Stimulated activated CD4-positive, alpha-beta T cell treated with anti-CD3 and anti-CD28 coated beads, TNF-alpha, amount 100 ng/mL, for 1 hour (primary cell): ENCODE measurements around the gene VSIR.

Experiments
- DNase-seq, 3 donors: peaks; one replicate each; pipeline ENCODE4 v3.0.0-alpha.2; 2020; ENCODE audit warnings: low read depth in 3 of 3, low spot score in 1 of 3

The VSIR gene

DNA sequence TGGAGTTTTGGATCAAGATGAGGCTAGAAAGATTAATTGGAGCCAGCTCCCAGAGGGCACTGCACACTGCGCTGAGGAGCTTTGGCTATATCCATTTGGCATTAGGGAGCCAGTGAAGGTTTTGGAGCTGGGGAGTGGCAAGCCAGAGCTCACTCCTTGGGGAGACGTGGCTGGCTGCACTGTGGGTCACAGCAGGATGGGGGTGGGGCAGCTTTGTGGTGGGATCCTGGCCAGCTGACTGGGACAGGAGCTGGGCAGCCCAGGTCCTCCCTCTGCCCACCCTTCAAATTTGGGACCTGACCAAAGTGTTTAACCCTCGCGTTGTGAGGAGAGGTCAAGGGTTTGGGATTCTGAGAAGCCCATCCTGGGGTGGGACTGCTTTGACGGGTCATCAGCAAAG, 58.7 kb downstream of the VSIR start:
- no peak for DNase-seq

DNA sequence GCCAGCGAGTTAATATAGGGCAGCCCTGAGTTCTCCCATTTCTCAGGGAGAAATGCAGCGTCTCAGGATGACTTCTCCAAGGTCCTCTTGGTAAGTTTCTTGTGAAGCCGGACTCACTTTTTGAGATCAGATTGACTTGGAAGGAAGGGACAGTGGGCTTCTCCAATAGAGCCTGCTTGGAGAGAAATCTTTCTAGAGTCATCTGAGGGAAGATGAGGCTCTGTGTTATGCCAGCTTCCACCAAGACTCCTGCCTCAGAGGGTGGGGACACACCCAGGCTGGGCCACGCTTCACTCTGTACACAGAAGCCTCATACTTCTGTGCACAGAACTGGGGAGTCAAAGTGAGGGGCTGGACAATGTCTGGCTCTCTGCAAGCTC, 59.3 kb downstream of the VSIR start:
- DNase-seq, result no peak

DNA sequence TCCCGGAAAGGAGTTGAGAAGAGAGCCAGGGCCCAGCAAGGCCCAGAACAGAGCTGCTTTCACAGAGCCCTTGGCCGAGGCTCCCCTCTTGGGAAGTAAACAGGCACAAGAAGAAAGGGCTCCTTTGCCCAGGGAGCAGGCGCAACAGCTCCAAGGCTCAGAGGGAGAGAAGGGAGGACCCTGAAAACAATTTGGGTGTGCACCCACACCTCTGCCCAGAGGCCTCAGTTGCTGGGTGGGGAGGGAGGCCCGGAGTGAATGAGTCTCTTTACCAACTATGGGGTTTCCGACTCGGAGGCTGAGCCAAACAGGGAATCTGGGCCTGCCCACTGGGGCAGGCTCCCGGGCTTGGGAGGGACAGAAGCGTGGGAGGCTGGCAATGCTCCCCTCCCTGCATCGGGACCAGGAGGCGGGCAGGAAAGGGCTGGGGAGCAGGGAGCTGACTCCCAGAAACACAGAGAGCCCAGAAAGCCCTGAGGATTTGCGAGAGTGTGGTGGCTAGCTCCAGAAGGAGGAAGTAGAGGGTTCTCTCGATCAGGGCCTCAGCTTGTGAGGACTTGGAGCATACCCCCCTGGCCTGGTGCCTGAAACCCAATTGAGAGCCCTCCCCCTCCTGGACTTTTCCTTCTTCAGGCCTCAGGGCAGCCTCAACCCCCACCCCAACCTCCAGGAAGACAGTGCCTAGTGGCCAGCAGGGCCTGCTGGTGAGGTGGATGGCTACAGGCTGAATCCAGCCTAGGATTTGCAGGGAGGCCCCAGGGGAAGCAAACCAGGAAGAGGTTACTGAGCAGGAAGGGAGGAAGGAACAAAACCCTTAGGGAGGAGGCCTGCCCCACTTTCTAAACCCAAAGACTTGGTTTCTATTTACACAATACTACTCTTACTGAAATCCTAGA, 59.9 kb downstream of the VSIR start:
- no peak for DNase-seq

DNA sequence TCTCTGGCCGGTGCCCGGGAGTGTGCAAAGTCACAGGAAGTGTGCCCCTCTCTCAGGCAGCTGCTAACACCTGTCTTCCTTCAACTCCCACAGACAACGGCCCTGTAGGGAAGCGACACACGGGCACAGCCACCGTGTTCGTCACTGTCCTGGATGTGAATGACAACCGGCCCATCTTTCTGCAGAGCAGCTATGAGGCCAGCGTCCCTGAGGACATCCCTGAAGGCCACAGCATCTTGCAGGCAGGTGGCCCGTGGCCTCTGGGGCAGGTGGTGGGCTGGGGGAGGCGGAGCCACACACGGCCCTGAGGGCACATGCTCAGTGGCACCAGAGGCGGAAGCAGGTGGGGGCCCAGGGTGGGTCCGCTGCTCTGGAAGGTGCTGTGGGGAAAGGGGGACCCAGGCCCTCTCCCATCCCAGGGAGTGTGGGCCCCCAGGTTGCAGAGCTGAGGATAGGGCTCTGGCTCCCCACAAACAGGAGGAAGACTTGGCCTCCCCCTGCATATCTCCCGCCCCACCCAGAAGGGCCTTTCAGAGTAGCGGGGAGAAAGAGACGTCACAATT, 60.7 kb downstream of the VSIR start:
- no peak for DNase-seq

DNA sequence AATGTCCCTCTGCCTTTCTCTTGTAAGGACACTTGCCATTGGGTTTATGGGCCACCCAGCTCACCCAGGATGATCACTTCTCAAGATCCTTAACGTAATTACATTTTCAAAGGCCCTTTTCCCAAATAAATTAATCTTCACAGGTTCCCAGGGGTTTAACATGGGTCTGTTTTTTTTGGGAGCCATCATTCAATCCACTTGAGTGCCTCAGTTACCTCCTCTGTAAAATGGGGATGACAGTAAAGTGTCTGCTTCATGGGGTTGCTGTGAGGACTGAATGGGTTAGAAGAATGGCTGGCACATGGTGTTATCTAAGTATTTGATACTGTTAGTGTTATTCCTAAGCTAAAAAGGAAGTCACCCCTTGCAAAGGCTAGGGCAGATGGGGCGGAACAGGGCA, 61.1 kb downstream of the VSIR start:
- no peak for DNase-seq

DNA sequence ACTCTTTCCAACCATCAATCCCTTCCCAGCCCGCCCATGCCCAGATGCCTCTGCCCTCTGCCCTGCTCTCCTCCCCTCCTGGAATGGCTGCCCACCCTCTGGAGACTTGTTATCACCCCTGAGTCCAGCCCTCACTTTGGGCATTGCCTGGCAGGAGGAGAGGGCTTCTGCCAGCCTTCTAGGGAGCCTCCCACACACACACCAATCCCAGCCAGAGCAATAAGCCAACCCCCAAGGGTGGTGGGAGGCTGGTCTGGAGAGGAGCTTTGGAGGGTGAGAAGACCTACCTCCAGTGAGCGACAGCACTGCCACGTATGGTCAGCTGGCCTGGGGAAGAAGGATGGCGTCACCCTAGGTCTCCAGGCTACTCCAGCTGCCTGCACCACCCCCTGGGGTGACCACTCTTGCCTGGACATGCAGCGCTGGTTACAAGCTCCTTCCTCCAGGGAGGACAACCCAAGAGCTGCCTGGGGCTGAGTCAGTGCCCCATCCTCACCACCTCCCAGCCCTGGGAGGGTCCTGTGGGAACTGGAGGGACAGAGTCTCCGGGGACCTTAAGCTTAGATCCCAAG, 62.2 kb downstream of the VSIR start:
- no peak for DNase-seq

DNA sequence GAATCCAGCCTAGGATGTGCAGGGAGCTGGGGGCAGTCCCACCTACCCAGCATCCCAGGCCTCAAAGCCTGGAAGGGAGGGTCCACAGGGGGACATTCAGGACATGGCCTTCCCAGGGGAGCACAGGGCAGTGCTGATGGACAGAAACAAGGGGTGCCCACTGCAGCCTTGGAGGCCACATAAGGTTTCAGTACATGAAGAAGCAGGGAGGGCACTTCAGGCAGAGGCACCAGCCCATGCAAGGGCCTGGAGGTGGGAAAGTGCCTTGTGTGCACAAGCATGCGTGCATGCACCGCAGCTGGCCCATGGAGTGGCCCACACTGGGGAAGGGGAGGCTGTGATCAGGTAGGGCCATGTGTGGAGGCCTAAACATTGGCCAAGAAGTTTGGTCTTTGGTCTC, 62.8 kb downstream of the VSIR start:
- DNase-seq, result no peak

DNA sequence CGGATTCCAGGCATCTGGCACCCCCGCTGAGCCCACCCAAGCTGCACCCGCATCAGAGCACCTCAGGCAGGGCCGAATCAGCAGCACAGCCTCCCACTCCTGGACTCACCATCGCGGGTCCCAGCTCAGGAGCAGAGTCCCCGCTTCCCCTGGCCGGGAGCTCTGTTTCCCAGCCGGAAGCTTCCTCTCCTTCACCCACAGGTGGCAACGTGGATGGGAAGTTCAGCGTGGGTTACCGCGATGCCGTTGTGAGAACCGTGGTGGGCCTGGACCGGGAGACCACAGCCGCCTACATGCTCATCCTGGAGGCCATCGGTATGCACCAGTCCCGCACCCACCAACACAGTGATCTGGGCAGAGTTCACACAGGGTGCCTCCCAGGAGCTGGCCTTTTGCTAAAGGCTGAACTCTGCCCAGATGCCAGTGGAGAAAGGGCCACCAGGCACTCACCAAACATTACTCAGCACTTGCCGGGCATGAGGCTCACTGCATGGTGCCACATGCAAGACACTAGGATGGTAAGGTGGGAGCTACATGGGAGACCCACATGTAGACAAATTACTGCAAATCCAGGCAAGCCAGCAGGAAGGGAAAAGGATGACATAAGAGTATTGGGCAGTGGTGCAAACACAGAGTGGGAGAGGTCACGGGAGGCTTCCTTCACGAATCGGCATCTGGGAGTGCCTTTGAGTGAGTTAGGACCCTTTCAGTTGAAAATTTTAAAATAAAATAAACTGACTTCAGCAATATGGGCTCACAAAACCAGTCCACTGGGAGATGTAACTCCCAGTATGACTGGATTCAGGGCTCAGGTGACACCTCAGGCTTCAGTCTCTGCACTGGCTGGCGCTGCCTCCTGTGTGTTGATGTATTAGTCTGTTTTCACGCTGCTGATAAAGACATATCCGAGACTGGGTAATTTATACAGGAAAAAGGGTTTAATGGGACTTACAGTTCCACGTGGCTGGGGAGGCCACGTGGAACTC, 64.1 kb downstream of the VSIR start:
- DNase-seq, result no peak

DNA sequence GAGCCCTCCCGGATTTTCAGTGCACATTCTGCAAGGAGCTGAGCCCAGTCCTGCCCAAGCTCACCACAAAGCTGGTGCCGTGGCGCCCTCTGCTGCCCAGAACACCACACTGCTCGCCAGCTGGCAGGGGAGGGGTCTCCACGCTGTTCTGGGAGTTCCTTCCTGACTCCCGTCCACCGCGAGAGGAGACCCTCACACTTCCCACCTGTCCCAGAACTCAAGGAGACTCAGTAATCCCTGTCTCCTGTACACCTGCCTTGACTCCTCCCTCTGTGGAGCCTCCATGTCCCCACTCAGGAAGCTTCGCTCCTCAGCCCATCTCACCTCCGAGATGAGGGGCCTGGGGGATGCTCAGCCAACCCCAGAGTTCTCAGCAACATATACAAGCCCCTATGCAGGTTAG, 65.0 kb downstream of the VSIR start:
- DNase-seq, result peak in 2 of 3 donors; percentile 45 to 64

DNA sequence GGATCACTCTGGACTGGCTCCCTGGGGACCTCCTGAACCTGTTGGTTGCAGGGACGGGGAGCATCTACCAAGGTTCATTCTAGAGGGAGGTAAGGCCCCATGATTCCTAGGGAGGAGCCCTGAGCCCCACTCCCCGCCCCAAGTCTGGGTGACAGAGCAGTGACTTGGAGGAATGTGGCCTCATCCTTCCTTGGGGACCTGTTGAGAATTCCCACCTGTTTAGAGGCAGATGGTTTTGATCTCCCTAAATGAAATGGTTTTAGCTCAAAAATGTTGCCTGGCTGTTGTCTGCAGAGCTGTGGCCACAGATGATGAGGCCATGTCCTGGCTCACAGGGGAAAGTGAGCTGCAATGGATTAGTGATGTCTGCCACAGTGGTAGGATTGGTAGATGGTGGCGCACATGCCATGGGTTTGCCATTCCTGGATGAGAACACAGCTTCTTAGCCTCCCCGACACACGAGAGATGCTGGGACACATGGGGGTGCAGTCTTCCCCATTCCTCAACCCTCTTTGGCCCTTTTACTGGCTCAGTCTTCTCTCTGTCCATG, 66.0 kb downstream of the VSIR start:
- no peak for DNase-seq

DNA sequence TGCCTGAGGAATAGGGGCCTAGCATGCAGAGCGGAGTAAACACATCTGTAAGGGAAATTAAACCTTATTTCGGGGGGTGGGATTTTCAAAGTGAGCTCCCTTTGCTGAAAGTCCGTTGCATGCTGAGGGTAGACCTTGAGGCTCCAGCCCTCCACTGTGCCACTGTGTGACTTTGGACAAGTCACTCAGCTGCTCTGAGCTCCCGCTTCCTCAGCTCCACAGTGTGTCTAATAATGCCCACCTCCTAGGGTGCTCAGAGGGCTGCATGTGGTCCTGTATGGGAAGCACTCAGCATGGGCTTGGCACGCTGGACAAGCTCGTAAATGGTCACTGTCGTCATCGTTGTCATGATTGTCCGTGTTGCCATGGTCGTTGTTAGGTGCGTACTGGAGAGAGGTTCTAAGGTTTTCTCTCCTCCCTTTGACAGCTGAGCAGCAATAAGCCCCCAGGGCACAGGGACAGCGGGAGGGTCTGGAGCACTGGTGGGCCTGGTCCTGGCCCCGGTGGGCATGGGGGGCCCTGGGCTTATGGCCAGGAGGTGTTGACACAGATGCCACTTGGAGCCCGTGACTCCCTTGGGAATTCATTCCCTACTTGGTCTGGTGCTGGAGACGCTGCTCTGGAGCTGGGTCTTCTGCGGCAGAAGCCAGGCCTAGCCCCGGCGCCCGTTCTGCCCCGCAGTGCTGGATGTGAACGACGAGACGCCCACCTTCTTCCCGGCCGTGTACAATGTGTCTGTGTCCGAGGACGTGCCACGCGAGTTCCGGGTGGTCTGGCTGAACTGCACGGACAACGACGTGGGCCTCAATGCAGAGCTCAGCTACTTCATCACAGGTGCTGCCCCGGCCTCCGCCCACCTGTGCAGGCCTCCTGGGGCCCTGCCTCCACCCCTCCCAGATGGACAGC, 66.9 kb downstream of the VSIR start:
- DNase-seq, result no peak

DNA sequence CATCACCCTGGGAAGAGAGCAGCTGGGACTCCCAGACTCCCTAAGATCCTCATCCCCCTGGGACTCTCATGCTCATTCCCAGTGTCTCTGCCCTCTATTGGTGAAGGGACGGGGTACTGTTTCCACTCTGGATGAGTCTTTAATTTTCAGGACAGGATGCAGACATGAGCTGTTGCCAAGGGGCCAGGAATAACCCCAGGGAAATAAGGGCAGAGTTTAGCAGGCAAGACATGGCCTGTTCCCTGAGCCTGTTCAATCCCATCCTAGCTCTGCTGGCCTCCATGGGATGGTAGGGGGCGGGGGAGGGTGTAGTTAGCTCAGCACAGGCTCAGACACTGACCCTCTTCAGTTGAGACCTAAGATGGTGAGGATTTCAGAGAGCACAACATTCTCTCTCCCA, 67.7 kb downstream of the VSIR start:
- DNase-seq, result no peak

DNA sequence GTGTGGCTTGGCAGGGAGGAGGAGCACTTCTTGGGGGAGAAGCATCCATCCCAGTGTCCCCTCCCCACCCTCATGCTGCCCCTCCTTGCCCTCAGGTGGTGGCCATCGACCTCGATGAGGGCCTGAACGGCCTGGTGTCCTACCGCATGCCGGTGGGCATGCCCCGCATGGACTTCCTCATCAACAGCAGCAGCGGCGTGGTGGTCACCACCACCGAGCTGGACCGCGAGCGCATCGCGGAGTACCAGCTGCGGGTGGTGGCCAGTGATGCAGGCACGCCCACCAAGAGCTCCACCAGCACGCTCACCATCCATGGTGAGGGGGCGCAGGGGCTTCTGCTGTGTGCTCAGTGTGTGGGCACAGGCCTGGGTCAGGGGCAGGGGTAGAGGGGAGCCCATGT, 68.5 kb downstream of the VSIR start:
- DNase-seq, result no peak

DNA sequence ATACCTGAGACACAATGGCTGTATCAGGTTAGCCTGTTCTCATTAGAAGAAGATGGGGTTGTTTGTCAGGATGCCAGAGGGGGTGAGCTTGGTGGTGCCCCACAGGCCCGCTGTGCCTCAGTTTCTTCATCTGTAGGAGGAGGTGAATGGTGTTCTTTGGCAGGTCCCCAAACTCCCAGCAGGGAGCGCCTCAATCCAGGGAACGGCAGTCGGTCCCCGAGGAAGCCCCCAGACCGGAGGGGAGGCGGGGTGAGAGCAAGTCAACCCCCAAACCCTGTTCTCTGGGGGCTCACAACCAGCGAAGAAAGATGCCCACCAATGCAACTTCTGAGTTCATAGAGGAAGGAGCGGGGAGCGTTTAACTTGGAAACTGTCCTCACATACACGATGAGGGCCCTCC, 69.7 kb downstream of the VSIR start:
- no peak for DNase-seq

DNA sequence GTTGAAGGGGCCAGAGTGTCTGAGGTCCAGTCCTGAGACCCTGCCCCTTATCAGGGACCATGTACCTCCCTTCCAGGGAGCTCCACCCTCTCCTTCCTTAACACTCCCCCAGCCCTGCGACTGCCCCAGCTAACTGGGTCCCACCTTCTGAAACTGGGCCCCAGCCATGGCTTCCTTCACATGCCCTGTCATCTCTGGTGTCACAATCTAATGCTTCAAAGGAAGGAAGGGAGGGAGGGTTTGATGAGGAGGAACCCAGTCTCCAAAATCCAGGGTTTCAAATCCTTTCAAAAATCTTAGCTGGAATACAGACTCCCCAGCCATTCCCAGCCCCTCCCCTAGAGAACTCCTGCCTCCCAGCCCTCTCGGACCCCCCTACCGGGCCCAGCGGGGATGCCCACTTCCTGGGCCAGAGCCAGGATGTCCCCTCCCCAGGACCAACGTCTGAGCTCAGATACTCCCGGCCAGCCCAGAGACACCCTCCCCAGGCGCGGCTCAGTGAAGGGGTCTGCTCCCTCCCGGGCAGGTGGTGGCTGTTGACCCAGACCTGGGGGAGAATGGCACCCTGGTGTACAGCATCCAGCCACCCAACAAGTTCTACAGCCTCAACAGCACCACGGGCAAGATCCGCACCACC, 71.7 kb downstream of the VSIR start:
- no peak for DNase-seq

DNA sequence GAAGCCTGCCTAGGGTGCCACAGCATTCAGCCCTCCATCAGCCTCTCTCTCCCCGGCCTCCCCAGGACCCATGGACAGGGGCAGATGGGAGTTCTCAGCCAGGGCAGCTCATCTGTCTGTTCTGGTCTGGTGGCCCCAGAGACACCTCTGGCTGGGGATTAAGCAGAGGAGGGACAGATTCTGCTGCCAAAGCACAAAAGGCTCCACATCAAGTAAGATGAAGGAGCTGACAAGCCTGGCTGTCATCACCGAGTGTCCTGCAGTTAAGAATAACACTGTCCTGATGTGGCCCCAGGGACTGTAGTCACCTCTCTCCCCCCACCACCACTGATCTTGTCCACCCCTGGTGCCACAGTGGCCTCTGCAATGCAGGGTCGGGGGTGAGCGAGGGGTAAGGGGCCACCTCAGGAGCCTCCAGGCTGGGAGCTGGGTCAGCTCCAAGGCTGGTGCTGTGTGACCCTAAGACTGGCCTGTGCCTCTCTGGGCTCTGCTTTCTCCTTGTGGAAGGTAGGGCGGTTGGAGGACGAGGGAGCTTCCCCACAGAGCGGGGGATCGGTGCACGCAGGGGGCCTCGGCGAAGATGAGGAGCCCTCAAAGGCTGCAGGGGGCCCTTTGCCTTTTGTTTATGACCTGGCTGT, 72.5 kb downstream of the VSIR start:
- DNase-seq, result no peak

DNA sequence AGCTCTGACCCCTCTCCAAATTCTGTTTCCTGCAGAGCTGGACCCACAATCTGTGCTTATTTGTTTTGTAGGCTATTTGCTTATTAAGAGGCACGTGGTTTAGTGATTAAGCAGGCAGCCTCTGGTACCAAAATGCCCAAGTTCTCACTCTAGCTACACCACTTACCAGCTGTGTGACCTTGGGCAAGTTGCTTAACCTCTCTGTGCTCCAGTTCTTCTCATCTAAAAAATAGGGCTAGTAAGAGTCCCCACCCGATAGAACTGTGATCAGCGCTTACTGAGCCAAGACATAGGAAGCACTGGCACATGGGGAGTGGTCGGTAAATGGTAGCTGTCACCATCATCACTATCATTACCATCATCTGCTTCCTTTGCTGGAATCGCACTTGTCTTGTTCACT, 74.6 kb downstream of the VSIR start:
- no peak for DNase-seq

DNA sequence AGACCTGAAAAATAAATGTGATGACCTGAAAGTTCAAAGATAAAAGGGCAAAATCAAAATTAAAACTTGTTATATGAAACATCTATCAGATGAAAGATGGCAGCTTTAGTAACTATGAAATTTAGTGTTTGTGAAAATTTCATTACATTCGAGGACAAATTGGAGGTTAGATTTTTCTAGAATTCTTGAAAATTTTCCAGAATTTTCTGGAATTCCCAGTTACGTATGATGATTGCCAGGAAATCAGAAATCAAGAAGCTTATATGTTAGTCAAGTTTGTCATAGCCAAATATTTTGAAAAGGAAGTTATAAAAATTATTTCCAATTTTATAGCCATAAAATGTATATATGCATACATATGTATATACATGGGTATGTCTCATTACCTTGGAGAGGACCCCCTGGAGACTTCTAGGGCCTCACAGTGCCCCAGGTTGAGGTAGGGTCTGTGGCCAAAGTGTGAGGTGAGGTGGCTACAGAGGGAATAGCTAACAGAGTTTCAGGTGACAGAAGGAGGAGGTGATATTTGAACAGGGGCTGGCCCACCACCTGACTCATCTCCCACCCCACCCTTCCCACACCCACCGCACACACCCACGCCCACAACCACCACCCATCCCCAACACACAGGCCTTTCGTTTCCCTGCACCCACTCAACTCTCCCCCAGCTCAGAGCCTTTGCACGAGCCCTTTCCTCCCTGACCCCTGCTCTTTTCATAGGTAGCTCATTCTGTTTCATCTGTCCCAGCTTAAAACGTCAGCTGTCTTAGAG, 75.2 kb downstream of the VSIR start:
- no peak for DNase-seq
